Inferior parietal cortex (tissue), 1 donor: ENCODE results near the gene PKM.
"Not testable (repeated sequence)": the region's sequence is repeated elsewhere in the genome, so short reads cannot be mapped to it uniquely, and the experiment has no call there.

Source experiments
- DNase-seq: peaks from one replicate; pipeline ENCODE4 v3.0.0-alpha.2; 2016; ENCODE audit errors: extremely low spot score

PKM gene

DNA sequence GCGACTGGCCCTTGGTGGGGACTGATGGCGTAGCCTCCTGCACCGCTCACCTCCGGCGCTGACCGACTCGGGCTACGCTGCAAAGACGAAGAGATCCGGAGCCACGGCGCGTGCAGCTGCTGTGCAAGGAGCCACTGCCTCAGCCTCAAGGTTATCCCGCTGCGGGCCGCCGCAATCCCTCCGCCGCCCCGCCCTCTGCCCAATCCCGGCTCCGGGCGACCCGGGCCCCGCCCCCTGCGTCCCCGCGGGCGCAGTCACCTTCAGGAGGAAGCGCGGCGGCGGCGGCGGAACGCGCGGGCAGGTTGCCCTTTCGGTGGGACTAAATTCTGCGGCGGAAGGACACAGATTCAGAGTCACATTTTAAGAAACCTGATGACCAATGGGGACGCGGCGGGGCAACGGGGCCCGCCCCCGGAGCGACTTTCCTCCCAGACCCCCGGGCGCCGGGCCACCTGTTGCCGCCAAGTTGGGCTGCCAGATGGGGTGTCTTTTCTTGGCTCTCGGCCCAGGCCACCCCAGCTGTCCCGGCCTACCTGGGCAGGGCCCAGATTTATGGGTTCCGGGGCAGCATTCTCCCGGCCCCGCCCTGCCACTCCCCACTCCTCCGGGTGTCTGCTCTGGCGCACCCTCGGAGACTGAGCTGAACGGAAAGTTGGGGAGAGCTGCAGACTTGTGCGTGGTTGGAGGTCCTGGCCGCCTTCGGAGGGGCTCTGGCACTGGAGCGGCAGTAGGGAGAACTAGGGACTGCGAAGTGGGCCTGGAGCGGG is at the start of gene PKM:
TSS of gene PKM (minus strand) at position 125 of the 767 bp plus-strand sequence. CDS start 12,093 bp downstream, outside the sequence.
- DNase-seq, result peak; percentile 84

DNA sequence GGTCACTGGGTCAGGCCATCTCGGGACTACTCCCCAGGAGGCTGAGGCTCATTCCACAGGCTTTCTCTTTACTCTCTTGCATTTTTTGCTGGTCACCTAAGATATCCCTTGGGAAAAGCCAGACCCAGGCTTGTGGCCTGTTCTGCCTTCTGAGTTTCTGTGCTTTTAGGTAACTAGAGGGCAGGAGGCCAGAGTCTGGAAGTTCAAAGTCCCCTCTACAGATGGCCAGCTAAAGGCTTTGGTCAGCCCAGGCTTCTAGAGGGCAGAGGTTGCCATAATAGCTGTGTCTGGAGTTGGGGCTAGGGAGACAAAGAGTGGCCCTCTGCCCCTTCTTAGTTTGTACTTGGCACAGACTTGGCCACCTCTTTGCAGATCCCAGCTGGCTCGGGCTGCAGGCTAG is 49.8 kb upstream of the PKM start:
- no peak for DNase-seq

DNA sequence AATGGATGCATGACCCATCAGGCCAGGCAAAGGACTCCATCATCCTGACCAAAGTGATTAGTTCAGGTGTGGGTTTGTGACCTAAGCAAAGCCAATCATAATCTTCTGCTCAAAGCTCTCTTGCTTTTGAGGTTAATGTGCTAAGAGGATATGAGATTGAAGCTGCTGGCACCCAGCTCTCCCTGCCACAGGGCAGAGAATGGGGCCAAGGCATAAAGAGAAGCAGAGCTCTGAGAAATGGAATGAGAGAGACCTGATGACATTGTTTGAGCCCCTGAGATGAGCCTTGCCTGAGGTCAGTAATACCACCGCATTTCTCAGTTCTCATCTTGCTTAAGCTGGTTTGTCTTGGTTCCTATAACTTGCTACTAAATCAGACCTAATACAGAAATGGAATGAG is 47.7 kb upstream of the PKM start:
- no peak for DNase-seq

DNA sequence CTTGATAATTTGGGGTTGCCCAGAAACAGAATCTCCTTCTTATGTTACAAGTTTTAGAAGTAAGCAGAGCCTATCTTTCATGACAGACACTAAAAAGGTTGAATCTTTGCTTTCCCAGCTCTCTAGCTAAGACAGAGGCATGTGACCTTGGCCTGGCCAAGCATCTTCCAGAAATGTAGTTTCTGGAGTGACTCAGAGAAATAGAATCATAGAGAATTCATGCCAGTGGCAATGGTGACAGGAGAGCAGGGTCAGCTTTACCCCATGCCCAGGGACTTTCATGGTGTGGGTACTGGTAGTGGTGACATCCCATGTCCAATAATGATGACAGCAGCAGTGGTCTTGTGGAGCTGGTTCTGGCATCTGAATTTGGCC is 45.3 kb upstream of the PKM start:
- no peak for DNase-seq

DNA sequence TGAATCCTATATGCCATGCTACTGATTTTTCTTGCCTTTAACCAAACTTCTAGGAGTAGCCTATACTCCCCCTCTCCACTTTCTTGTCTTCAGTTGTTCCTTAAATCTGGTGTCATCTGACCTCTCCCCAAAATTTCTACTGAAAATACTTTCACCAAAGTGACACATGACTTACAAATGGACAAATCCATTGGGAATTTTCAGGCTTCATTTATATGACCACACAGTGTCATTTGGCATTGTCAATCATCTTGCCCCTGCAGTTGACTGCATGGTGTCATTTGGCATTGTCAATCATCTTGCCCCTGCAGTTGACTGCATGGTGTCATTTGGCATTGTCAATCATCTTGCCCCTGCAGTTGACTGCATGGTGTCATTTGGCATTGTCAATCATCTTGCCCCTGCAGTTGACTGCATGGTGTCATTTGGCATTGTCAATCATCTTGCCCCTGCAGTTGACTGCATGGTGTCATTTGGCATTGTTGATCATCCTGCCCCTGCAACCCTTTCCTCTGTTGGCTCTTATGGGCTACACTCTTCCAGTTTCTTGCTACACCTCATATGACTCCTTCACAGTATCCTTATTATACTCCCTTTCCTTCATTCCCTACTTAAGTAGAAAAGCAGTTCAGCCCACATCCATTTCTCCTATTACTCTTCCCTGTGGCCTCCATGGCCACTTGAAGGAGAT is 44.8 kb upstream of the PKM start:
- not testable (repeated sequence) for DNase-seq

DNA sequence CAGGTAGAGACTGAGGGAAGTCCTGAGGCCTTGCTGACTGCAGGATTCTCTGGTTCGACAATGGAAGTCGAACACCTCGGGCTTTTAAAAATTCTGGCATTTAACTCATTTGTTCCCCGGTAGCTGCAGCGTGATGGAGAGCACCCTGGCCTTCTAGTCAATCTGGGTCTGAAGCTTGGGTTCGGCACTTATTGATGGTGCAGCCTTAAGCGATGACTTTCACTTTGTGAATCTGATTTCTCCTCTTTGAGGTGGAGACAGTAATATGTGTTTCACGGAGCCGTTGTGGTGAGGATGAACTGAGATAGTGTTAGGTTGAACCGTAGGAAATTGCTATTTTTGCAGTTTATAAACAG is 42.0 kb upstream of the PKM start:
- DNase-seq, result no peak

DNA sequence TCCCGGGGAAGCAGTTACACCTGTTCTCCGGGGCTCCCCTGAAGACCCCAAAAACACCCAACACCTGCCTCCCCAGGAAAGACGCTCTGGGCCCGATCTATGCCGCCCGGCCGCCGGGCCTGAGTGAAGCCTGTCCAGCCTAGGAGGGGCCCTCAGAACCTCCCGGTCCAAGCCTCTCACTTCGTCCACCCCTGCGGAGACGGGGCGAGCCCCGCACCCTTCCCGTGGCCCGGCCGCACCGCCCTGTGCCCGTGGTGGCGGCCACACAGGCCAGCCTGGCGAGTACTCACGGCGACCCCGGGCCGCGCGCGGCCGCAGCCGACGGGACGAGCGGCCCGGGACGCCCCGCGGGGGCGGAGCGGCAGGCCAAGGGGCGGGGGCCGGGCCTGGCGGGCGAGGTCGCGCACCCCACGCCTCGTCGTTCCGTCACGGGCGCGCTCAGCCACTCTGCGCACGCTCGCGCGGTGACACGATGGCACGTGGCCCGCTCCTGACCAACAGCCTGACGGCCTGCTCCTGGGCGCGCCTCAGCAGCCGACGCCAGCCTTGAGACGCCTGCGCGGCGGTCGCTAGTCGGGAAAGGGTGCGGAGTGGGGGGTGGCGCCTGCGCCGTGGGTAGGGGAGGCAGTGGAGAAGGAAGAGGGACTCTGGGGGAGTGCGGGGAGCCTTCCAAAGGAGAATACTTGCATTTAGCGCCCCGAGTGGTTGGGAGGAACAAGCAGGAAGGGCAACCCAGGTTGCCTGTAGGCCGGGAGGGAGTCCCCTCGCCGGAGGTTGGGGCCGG is 41.4 kb upstream of the PKM start, which contains the start of gene PARP6:
TSS of gene PARP6 (minus strand) at position 342 of the 784 bp plus-strand sequence. CDS start 5,077 bp downstream, outside the sequence.
- DNase-seq, result peak; percentile 96

DNA sequence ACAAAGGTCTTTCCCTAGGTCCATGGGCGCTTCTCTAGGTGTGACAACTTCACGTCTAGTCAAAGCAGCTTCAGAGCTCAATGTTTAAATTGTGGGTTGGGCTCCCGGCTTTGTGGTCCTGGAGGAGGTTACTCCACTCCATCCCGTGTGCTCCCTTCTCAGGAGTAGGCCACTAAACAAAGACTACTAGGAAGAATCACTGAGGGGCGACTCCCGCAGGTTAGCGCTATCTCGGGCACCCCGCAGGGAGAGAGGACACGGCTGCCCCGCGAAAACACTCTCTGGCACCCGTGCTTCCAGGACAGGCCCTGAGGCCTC is 40.9 kb upstream of the PKM start:
- no peak for DNase-seq

DNA sequence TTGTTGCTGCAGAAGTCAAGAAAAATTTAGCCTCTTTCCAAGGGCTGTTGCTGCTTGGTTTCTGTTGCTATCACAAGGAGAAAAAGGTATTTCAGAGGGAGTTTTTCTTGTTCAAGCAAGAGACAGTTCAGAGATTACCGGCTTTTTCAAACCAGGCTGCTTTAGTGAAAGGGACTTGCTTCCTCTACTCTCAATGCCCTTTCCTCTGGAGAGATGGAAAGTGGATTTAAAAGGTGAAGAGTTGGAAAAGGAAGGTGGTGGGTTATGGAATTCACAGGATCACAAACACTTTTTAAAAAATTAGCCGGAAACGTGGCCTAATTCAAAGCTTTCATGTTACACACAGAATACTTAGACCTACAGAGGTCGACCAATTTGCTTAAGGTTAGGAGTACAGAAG is 40.2 kb upstream of the PKM start:
- no peak for DNase-seq

DNA sequence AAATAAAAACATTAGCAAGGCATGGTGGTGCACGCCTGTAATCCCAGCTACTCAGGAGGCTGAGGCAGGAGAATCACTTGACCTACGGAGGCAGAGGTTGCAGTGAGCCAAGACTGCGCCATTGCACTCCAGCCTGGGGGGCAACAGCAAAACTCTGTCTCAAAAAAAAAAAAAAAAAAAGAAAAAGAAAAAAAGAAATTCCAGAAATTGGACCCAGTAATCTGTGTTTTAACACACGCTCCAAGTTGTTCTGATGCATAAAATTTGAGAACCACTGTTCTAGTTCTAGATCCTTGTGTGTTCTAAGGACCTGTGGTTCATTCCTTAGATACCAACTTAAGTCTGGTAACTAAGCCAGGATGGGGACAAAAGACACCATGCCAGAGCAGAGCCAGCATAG is 38.7 kb upstream of the PKM start:
- no peak for DNase-seq

DNA sequence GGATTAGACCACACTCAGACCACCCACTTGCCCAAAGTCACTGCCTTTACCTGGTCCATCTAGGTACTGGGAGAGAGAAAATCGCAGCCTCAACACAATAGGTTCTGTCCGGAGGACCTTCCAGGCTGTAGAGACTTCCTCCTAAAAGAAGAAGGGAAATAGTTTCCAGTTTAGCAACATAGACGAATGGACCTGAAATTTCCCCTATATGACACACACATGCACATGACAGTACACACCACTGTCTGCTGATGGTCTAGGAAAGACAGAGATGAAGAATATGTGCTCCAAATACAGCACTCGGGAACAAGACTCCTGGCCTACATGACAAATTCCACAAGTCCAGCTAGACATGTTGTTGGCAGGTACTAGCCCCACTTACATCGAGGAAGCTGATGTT is 34.0 kb upstream of the PKM start:
- no peak for DNase-seq

DNA sequence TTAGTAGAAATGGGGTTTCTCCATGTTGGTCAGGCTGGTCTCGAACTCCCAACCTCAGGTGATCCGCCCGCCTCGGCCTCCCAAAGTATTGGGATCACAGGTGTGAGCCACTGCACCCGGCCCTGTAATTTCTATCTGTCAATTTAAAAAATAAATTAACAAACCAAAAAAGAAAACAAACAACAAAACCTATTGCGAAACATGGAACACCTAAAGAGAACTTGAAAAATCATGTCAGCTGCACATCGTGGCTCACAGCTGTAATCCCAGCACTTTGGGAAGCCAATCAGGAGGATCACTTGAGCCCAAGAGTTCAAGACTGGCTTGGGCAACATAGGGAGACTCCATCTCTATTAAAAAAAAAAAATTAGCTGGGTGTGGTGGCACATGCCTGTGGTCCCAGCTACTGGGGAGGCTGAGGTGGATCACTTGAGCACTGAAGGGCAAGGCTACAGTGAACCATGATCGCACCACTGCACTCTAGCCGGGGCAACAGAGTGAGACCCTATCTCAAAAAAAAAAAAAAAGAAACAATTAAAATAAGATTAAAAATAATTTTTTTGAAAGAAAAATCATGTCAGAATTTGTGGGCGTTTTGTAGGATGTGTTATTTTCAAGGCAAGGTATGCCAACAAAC is 21.8 kb upstream of the PKM start:
- no peak for DNase-seq

DNA sequence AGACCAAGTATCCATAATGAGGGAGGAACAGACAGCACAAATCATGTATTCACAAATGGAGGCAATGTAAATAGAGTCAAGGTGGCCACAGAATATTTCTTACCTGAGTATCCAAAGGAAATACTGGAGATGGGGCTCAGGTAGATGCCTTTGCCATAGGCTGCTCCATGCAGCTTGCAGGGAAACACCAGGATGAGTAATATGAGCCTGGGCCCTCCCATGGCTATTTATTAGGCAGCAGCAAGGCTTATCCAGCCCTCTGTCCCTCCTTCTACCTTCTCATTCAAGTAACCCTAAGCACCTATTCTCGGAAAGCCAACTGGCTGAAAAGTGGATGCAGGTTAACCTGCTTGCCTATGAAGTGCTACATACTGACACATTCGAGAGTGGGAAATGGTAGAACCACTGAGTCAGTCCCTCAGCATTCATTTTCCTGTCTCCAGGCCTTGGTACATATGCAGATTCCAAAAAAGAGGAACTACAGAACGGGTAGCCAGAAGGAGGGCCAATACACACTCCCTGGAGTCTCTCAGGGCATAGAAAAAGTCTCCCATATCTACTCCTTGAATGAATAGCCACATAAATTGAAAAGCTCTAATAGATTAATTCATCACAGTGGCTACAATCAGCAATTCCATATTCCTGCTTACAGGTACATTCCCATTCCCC is 18.3 kb upstream of the PKM start:
- DNase-seq, result no peak

DNA sequence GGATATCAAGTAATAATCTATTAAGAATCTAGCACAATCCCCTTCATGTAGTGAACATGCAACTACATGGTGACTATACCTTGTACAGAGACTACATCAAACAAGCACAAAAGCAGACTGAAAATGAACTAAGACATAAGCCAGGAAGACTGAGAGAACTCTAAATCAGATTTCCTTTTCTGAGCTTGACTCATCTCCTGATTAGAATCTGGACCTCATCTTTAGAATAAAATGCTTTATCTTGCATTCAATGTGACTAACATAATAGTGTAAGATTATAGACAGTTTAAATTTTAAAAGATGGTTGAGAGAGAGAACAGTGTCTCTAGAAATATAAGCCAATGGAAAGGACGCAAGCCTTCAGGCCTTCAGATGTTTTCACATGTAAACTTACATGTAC is 17.5 kb upstream of the PKM start:
- no peak for DNase-seq

DNA sequence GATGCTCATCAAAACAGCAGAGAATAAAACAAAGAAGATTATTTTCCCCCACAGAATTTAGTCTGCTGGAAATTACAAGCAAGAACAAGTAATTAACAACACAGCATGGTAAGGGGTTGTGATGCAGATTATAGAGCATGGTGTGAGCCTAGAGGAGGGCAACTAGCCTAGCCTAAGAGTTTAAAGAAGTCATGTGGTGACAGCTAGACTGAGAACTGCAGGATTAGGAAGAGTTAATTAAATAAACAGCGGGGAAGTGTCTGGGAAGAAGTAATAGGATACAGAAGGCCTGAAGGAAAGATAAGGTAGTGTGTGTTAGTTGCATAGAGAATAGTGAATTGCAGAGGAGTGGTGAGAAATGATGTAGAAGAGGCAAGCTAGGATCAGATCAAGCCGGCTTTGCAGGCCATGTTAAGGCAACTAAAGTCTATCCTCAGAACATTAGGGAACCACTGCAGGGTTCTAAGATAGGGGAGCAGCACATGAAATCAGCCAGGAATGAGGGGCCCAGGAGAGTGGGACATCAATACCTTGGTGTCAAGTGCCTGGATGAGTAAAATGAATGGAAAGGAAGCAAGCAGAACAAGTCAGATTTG is 11.9 kb upstream of the PKM start:
- DNase-seq, result no peak

DNA sequence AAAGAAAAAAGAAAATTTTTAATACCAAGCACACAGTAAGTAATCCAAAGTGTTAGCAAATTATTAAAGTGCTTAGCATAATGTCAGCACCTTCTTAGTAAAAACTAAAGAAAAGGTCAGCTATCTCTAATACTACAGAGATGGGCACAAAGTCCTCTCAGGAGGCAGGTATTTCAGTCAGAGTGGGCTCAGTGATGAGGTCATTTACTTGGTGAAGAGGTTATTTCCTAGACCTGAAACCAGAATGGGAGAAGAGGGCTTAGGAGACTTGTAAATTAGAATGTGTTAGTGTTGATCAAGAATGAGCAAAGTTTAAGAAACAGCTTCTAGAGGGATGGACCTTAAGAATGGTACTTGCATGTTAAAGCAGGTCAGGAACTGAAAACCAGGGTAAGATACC is 8.7 kb upstream of the PKM start:
- DNase-seq, result no peak

DNA sequence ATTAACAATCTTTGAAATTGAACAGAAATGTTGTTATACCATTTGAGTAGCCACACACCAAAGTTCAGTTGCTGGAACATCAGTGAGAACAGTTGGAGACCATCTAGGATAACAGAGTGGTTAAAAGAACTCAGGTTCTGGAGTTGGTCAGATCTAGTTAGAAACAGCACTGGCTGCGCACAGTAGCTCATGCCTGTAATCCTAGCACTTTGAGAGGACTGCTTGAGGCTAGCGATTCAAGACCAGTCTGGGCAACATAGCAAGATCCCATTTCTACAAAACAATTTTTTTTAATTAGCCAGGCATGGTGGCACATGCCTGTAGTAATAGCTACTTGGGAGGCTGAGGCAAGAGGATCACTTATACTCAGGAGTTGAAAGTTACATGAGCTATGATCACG is 7.6 kb upstream of the PKM start:
- no peak for DNase-seq

DNA sequence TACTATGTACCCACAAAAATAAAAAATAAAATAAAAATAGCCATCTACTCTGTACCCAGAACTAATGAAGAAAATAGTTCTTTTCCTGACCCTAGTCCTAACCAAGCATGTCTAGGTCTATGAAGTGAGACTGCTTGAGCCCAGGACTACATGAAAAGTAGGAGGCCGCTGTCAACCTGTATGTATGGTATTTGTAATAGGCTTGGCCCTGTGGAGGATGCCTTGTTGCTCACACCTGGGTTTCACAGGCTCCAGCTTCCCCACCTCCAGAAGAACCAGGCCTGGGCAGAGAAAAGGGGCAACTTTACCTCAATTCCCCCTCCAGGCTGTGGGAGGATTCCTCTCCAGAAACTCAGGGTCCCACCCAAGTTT is 6.8 kb upstream of the PKM start:
- no peak for DNase-seq

DNA sequence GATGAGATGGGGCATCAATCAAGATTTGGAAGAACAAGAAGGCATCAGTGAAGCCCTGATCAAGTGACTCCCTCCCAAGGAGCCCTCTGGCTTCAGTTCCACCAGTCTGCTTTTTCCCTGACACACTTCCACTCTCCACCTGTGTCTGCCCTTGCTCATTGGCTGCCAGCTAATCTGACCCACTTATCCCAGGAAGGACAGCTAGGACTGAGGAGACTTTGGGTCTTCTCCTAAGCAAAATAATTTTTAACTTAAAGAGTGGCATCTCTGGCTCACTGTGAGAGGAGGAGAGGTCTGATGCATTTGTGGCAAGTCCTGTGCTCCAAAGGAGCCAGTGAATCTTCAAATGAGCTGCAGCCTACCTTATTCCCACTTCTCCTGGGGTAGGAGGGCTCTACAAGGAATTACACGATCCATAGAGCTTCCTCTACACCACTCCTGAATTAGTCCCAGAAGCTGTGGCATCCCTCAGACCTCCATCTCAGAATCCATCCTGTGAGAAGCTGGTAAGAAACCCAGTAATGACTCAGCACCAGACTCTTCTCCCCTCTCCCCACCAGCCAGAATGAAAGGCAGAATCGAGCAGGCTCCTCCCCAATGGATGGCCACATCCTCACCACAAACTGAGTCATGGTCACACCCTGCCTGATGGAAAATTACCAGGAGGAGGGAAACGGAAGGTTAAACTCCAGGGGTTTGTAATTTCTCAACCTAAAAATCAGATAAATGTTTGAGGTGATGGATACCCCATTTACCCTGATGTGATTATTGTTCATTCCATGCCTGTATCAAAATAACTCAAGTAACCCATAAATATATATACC is 6.3 kb upstream of the PKM start:
- peak; percentile 72 for DNase-seq

DNA sequence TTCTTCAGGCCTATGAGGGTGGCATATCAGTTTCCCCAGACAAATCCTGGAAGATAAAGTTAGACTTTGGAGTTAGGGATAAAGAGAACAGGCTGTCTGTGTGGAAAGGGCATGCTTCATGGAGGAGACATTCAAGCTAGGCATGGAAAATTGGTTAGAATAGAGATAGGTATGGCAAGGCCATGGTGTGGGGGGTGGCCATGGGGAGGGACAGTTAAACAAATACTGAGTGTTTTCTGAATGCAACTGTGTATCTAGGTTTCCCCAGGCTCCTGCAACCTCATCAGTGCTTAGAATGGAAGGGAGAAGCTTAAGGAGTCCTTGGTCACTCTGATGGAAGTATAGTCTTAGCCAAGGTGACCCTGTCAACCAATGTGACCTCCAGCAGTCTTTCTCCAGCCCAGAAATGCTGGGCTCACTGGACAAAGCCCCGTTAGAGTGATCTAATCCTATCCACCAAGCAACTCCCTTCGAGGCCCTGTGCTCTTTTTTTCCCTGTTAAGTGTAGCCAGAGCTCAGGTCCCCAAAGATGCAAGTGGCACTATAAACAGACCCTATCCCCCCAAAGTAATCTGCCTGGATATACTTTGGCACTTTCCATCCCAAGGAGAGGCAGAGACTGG is 5.5 kb upstream of the PKM start:
- no peak for DNase-seq
